ENCODE data around the gene RRP15. TPM values are rescaled to one million over a fixed set of nuclear protein-coding genes. Genes with fewer than 3 reads are reported as not detected.

Gene RRP15
- total RNA-seq, 6 experiments from 2014 or later = 24.9 to 33.6 (median 30.5) TPM

DNA sequence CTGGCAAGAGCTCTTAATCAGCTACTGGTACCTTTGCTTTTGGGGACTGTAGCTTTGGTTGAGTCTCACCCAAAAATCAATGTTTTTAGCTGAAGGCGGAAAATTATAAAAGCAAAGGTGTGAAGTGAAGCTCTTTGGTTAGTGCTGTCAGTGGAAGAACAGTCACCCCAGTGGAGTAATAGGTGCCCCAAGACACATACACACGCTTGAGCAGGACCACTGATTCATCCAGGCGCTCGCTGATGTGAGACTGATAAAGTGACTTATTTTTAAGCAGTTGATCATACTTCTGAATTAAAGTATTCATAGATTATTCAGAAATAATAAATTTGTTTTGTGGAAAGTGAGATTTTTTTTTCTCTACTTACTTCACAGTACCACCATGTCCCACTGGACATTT is 97.2 kb downstream of the RRP15 start:
- Mint-ChIP-seq H3K4me3 (no peak overlapping the region), H3K27ac (no peak overlapping the region), H3K36me3 (ENCODE audit: low read depth) (no peaks in the 10 kb centered on the region), H3K27me3 (ENCODE audit: insufficient read depth) (peaks cover 11% of the 10 kb centered on the region), H3K4me1 (ENCODE audit: low read depth) (peaks cover 57% of the 10 kb centered on the region), H3K9me3 (no peaks in the 10 kb centered on the region)
- TF ChIP-seq, protein P1, sequence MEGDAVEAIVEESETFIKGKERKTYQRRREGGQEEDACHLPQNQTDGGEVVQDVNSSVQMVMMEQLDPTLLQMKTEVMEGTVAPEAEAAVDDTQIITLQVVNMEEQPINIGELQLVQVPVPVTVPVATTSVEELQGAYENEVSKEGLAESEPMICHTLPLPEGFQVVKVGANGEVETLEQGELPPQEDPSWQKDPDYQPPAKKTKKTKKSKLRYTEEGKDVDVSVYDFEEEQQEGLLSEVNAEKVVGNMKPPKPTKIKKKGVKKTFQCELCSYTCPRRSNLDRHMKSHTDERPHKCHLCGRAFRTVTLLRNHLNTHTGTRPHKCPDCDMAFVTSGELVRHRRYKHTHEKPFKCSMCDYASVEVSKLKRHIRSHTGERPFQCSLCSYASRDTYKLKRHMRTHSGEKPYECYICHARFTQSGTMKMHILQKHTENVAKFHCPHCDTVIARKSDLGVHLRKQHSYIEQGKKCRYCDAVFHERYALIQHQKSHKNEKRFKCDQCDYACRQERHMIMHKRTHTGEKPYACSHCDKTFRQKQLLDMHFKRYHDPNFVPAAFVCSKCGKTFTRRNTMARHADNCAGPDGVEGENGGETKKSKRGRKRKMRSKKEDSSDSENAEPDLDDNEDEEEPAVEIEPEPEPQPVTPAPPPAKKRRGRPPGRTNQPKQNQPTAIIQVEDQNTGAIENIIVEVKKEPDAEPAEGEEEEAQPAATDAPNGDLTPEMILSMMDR (IDR thresholded peaks at IDR 0.05) = no peak
- DNase-seq = no peak

DNA sequence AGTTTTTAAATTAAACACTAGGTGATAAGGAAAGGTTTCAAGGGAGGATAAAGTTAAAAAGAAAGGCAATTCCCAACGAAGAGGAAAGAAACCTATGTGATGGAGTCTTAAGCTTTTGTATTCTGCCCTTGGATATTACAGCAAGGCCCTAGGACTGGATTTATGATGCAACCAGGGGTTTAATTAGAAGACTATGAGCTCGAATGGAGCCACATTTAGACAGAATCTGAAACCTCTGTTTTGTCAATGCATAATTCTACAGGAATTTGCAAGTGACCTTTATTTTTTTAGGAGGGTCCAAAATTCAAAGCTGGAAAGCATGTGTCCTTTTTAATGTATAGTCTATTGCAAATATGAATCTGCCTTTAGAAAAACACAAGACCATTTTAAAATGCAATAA is 98.0 kb downstream of the RRP15 start:
- TF ChIP-seq, protein P1 (IDR thresholded peaks at IDR 0.05) = no peak
- no peak for DNase-seq
- Mint-ChIP-seq H3K36me3 (ENCODE audit: low read depth) (no peaks in the 10 kb centered on the region), H3K4me1 (ENCODE audit: low read depth) (peaks cover 50% of the 10 kb centered on the region), H3K9me3 (no peaks in the 10 kb centered on the region), H3K27me3 (ENCODE audit: insufficient read depth) (peaks cover 15% of the 10 kb centered on the region), H3K4me3 (no peak overlapping the region), H3K27ac (no peak overlapping the region)

DNA sequence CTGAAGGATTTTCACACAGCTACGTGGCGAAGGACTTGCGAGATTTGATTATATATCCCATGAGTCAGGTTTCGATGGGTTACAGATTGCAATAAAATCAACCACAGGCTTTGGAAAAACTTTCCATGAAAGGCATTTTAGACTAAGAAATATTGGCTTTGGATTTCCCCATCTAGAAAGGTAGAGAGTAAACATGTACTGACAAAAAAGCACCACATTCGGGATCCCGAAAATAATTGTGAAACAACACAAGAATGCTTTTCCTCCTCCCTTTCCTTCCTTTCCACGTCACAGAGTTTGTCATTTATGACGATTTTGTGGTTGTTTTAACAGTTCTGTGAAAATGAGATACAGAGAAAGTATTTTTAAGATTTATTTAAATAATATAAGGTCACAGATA is 98.6 kb downstream of the RRP15 start:
- TF ChIP-seq, protein P1 (IDR thresholded peaks at IDR 0.05) = no peak
- no peak overlapping the region for H3K27ac Mint-ChIP-seq
- peaks cover 15% of the 10 kb centered on the region for H3K27me3 Mint-ChIP-seq (ENCODE audit: insufficient read depth)
- H3K4me1 Mint-ChIP-seq (ENCODE audit: low read depth) = peaks cover 50% of the 10 kb centered on the region
- no peak overlapping the region for H3K4me3 Mint-ChIP-seq
- no peaks in the 10 kb centered on the region for H3K9me3 Mint-ChIP-seq
- DNase-seq = no peak
- H3K36me3 Mint-ChIP-seq (ENCODE audit: low read depth) = no peaks in the 10 kb centered on the region; the same call in 1 of the 2 replicates

DNA sequence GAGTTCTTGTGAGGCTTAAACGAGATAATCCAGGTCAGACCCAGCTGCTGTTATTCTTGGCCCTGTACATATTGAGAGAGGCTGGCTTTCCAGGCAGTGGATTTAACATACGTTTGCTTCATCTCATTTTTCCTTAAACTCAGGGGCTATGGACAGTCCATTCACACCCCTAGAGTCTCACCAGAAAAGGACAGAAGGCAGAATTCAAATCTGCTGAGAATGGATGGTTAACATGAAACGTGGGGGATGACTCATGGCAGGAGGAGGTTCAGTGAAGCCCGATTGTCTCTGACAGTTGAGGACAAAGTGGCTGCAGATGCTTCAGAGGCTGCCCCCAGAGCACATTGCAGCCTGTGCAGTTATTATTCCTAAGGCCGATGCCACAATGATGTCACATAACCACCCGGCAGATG is 99.5 kb downstream of the RRP15 start:
- no peak overlapping the region for H3K4me3 Mint-ChIP-seq
- no peak overlapping the region for H3K27ac Mint-ChIP-seq
- DNase-seq = peak; percentile 35
- peaks cover 15% of the 10 kb centered on the region for H3K27me3 Mint-ChIP-seq (ENCODE audit: insufficient read depth)
- H3K36me3 Mint-ChIP-seq (ENCODE audit: low read depth) = no peaks in the 10 kb centered on the region; the same call in 1 of the 2 replicates
- TF ChIP-seq, protein P1 (IDR thresholded peaks at IDR 0.05) = no peak
- peaks cover 47% of the 10 kb centered on the region for H3K4me1 Mint-ChIP-seq (ENCODE audit: low read depth)
- H3K9me3 Mint-ChIP-seq = no peaks in the 10 kb centered on the region

Other genes starting within 250 kb of the RRP15 start
- gene TGFB2, start 60.0 kb downstream of the RRP15 start, total RNA-seq (2021; fragmentation: NEBNext Ultra II Directional; extraction: Animal tissue kit (Norgen Biotek cat#: 25700)) = 10 to 100 TPM in 1 of 6 experiments, 1 to 10 TPM in 5; 2.0 to 11.8 (median 2.5) TPM